ENCODE data around the gene CUBN. TPM values are rescaled to one million over a fixed set of nuclear protein-coding genes. Genes with fewer than 3 reads are reported as not detected.

Gene CUBN
- total RNA-seq, 1 experiment from 2014 or later, result 0.80 TPM

DNA sequence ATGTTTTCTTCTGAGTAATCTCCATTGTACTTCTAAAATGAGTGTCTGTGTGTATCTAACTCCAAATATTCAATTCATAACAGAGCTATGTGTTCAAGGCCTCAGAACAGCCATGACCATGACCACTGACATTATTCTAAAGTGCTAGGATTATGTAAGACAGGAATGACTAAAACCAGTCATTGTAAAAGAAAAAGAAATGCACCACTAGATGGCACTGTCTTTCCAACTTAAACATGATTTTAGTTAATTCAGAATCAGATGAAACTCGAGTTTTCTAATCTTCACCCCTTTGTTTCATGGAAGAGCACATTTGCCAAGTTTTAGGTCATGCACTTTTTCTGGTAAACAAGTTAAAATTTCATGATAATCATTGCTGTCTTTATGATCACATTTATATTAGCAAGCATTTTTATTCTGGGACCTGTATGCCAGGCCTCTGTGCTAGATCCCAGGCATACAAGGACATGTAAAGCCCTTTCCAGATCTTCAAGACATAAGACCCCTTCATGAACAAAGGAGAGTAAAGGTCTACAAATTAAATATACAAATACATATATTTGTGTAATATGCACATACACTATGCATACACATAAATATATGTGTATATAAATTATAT lies 286.2 kb downstream of the CUBN start:
- Histone ChIP-seq H3K27ac (ENCODE audit: low read length) (no peak overlapping the region), H3K27me3 (ENCODE audit: low read length) (no peaks in the 10 kb centered on the region), H3K9me2 (replicated peaks; ENCODE audit: low read length) (no peaks in the 10 kb centered on the region), H3F3A (ENCODE audit: low read length, unreplicated experiment) (no peaks in the 10 kb centered on the region), H3K36me3 (ENCODE audit: low read depth, low read length) (no peaks in the 10 kb centered on the region), H2AFZ (ENCODE audit: low read length) (no peak overlapping the region), H4K20me1 (ENCODE audit: low read length) (no peaks in the 10 kb centered on the region), H3K9me3 (ENCODE audit: low read length) (no peaks in the 10 kb centered on the region), H3K79me2 (ENCODE audit: low read length) (no peaks in the 10 kb centered on the region), H3K9ac (ENCODE audit: low read length) (no peak overlapping the region), H3K4me2 (ENCODE audit: low read length) (no peak overlapping the region), H3K4me1 (ENCODE audit: insufficient read depth, low read length) (no peaks in the 10 kb centered on the region; the same call in 1 of the 2 replicates), H3K4me3 (ENCODE audit: low read length) (no peak overlapping the region)
- TF ChIP-seq, protein P1, sequence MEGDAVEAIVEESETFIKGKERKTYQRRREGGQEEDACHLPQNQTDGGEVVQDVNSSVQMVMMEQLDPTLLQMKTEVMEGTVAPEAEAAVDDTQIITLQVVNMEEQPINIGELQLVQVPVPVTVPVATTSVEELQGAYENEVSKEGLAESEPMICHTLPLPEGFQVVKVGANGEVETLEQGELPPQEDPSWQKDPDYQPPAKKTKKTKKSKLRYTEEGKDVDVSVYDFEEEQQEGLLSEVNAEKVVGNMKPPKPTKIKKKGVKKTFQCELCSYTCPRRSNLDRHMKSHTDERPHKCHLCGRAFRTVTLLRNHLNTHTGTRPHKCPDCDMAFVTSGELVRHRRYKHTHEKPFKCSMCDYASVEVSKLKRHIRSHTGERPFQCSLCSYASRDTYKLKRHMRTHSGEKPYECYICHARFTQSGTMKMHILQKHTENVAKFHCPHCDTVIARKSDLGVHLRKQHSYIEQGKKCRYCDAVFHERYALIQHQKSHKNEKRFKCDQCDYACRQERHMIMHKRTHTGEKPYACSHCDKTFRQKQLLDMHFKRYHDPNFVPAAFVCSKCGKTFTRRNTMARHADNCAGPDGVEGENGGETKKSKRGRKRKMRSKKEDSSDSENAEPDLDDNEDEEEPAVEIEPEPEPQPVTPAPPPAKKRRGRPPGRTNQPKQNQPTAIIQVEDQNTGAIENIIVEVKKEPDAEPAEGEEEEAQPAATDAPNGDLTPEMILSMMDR (conservative IDR thresholded peaks at IDR 0.05; ENCODE audit: low read depth, low read length), result peak; percentile 58
- TF ChIP-seq EZH2phosphoT487 (IDR thresholded peaks at IDR 0.05; ENCODE audit: borderline replicate concordance, low read length), result no peak
- no peak for TF ChIP-seq EZH2 (IDR thresholded peaks at IDR 0.05; ENCODE audit: low read length, unreplicated experiment)
- ChIA-PET POLR2A (ENCODE audit: unreplicated experiment) (no interaction called here), CTCF (no interaction called here)
- DNase-seq (peak; percentile 83), ATAC-seq (peak; percentile 64)
- intact Hi-C loops (cut with micrococcal nuclease), result loop anchor here (1.0 to 10.0 kb wide), 6 partner anchors 15 to 413 kb away; no protein-coding TSS in a partner anchor
- BruUV-seq (replicated peaks), result no TSS peak

DNA sequence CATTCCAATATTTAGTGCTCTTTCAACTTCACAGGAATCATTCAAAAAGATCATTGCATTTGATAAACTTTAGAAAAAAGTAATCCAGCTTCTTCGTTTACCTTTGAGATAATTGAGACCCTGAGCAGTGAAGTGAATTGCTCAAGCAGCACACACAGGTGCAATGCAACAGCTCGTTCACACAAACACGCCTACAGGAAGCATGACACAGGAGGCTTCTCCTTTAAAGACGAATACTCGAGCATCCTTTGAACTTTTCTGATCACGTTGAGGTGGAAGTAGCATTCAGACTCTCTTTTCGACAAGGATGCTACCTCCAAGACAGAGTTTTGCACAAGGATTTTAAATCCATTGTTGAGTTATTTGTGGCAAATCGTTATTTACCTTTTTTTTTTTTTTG lies 294.4 kb downstream of the CUBN start:
- DNase-seq, result no peak
- Histone ChIP-seq H3K4me3 (ENCODE audit: low read length) (no peak overlapping the region), H3K9ac (ENCODE audit: low read length) (no peak overlapping the region), H3K79me2 (ENCODE audit: low read length) (no peaks in the 10 kb centered on the region), H2AFZ (ENCODE audit: low read length) (no peak overlapping the region), H3K9me3 (ENCODE audit: low read length) (no peaks in the 10 kb centered on the region), H3K9me2 (replicated peaks; ENCODE audit: low read length) (no peaks in the 10 kb centered on the region), H3K27me3 (ENCODE audit: low read length) (no peaks in the 10 kb centered on the region), H3K4me2 (ENCODE audit: low read length) (no peak overlapping the region), H3F3A (ENCODE audit: low read length, unreplicated experiment) (no peaks in the 10 kb centered on the region), H3K4me1 (ENCODE audit: insufficient read depth, low read length) (peaks cover 7% of the 10 kb centered on the region; the same call in 1 of the 2 replicates), H3K36me3 (ENCODE audit: low read depth, low read length) (no peaks in the 10 kb centered on the region), H4K20me1 (ENCODE audit: low read length) (no peaks in the 10 kb centered on the region), H3K27ac (ENCODE audit: low read length) (no peak overlapping the region)
- TF ChIP-seq EZH2 (IDR thresholded peaks at IDR 0.05; ENCODE audit: low read length, unreplicated experiment), result no peak
- no peak for TF ChIP-seq EZH2phosphoT487 (IDR thresholded peaks at IDR 0.05; ENCODE audit: borderline replicate concordance, low read length)
- TF ChIP-seq, protein P1 (conservative IDR thresholded peaks at IDR 0.05; ENCODE audit: low read depth, low read length), result no peak
- POLR2A ChIA-PET (ENCODE audit: unreplicated experiment), result no interaction called here
- no TSS peak for BruUV-seq (replicated peaks)
- CTCF ChIA-PET, result no interaction called here
- ATAC-seq, result no peak
- intact Hi-C loops (cut with micrococcal nuclease), result no loop called here
